ENCODE data around the gene PDE9A. TPM values are rescaled to one million over a fixed set of nuclear protein-coding genes. Genes with fewer than 3 reads are reported as not detected.

Gene PDE9A
- polyA plus RNA-seq, 2 of the 4 experiments (the other 2 are of a cell fraction) = 1.3 to 3.1 TPM

DNA sequence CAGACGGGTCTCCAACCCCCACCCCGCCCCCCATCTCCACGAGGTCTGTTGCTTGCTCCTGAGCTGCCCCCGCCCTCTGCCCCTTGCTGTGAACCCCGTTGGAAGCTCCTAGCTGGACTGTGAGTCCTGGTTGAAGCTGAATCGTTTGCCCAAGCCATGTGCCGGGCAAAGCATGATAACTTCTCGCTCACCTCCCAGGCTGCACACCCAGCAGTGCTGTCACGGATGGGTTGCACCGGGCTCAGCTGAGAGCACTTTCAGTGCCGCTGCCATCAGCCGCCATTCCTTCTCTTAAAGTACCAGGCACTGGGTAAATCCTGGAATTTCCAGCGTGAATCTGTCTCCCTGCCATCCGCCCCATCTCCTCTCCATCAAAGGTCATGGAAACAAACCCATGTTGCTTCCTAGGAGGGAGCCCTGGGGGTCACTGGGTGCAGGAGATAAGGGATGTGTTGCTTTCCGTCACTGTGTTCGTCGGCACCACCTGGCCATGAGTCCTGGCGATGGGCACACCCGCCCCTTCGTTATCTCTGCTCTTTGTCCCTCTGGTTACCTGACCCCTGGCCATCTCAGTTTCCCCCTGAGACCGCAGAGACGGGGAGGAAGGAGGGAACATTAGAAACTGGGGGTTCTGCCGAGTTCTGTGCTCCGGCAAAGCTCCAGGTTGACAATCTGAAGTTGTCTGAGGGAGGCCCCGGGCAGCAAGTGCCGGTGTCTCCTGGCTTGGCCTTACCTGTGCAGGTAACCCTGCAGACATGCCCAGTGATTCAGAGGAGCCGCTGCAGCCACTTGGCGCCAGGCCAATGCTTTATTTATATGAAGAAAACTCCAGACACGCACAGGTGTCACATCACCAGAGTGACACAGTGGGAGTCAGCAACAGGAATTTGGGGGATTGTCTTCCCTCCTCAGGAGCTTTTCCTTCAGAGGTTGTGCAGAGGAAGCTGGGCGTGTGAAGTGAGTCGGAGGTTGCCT lies 2.7 kb downstream of the PDE9A start (continued):
- TF ChIP-seq EHMT2 (IDR thresholded peaks at IDR 0.05; ENCODE audit: low read depth) (no peak), POLR2AphosphoS2 (conservative IDR thresholded peaks at IDR 0.05; ENCODE audit: low read length) (no peak), RNF2 (IDR thresholded peaks at IDR 0.05; ENCODE audit: borderline replicate concordance, low read depth) (no peak), HOXA7 (CRISPR knock-in tag; IDR thresholded peaks at IDR 0.05) (no peak), RFX5 (IDR thresholded peaks at IDR 0.05) (no peak)

DNA sequence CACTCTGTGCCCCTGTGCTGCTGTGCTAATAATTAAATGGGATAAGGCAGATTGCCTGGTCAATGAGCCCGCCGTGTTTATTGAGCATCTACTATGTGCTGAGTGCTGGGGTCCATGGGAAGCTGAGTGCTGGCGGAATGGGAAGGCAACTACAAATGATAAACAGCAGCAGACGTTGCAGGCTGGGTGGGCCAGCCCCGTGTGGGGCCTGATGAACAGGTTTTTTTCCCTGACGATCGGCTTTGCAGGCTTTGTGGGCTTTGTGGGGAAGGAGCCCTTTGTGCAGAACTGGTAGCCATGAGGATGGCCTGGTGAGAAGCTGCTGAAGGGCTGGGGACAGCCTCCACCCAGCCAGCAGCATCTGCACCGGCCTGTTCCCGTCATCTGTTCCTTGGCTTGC lies 3.5 kb downstream of the PDE9A start:
- CTCF ChIA-PET = no interaction called here

DNA sequence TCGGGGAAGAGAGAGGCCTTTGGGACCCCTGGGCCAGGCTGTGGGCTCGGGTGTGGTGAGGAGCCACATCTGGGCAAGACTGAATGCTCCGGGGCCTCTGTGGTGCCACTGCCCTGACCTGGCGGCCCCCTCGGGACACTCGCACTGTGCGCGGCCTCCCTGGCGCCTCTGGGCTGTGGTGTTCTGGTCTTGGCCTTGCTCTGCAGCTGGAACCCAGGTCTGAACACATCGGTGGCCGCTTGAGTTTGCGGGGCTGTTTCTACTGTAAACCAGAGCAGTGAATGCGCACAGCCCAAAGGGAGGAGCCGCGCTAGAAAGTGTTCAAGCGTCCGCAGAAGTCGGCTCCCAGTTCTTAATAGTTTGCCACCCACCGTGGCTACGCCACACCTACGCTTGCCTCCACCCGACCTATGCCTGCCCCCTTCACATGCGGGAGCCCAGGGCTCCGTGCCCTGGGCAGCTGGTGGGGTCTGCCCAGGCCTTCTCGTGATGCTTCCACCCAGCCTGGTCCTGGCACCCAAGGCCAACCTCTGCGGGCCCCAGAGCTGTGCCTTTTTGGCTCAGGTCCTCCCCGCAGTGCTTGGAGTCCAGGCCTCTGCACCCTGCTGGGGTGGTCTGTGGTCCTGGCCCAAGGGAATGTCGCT lies 4.4 kb downstream of the PDE9A start:
- POLR2A ChIA-PET = no interaction called here
- Histone ChIP-seq H3K4me2 (no peak overlapping the region), H3K4me3 (no peak overlapping the region), H3K4me1 (0 out of 3 replicates have a peak, but pooled peaks cover 3% of the 10 kb centered on the region), H3K9me3 (no peaks in the 10 kb centered on the region), H3K27ac (no peak overlapping the region)
- DNase-seq (ENCODE audit: low read depth in 1 of 2, low spot score in 1 of 2) (no peak), ATAC-seq (no peak), FAIRE-seq (no peak)
- CTCF ChIA-PET = interaction anchor here (0.8 kb wide), 1 partner anchor 57 kb away, joined by 3 read pairs; no protein-coding TSS in a partner anchor
- TF ChIP-seq SMC3 (IDR thresholded peaks at IDR 0.05) (no peak), RAD21 (conservative IDR thresholded peaks at IDR 0.05 in 1 of 2, IDR thresholded peaks at IDR 0.05 in 1 of 2) (no peak), TP53 (CRISPR knock-in tag; IDR thresholded peaks at IDR 0.05) (no peak), TFCP2L1 (CRISPR knock-in tag; IDR thresholded peaks at IDR 0.05) (no peak), POLR2A (IDR thresholded peaks at IDR 0.05; ENCODE audit: low read length) (no peak), BHLHE40 (IDR thresholded peaks at IDR 0.05; ENCODE audit: low read depth, low read length) (no peak), MAFK (IDR thresholded peaks at IDR 0.05; ENCODE audit: partially characterized antibody) (no peak), RFX5 (IDR thresholded peaks at IDR 0.05) (no peak), HOXA7 (CRISPR knock-in tag; IDR thresholded peaks at IDR 0.05) (no peak), FOXS1 (CRISPR knock-in tag; IDR thresholded peaks at IDR 0.05) (no peak), NFE2L2 (conservative IDR thresholded peaks at IDR 0.05; ENCODE audit: low read length) (no peak), RCOR1 (IDR thresholded peaks at IDR 0.05; ENCODE audit: low read depth, low read length) (no peak), RARB (CRISPR knock-in tag; IDR thresholded peaks at IDR 0.05) (no peak), ZSCAN20 (CRISPR knock-in tag; IDR thresholded peaks at IDR 0.05) (no peak)
- TF ChIP-seq, protein P1, sequence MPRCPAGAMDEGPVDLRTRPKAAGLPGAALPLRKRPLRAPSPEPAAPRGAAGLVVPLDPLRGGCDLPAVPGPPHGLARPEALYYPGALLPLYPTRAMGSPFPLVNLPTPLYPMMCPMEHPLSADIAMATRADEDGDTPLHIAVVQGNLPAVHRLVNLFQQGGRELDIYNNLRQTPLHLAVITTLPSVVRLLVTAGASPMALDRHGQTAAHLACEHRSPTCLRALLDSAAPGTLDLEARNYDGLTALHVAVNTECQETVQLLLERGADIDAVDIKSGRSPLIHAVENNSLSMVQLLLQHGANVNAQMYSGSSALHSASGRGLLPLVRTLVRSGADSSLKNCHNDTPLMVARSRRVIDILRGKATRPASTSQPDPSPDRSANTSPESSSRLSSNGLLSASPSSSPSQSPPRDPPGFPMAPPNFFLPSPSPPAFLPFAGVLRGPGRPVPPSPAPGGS (IDR thresholded peaks at IDR 0.05) = no peak
- TF ChIP-seq, protein P2, sequence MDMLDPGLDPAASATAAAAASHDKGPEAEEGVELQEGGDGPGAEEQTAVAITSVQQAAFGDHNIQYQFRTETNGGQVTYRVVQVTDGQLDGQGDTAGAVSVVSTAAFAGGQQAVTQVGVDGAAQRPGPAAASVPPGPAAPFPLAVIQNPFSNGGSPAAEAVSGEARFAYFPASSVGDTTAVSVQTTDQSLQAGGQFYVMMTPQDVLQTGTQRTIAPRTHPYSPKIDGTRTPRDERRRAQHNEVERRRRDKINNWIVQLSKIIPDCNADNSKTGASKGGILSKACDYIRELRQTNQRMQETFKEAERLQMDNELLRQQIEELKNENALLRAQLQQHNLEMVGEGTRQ (IDR thresholded peaks at IDR 0.05) = no peak
- TF ChIP-seq, protein P3, sequence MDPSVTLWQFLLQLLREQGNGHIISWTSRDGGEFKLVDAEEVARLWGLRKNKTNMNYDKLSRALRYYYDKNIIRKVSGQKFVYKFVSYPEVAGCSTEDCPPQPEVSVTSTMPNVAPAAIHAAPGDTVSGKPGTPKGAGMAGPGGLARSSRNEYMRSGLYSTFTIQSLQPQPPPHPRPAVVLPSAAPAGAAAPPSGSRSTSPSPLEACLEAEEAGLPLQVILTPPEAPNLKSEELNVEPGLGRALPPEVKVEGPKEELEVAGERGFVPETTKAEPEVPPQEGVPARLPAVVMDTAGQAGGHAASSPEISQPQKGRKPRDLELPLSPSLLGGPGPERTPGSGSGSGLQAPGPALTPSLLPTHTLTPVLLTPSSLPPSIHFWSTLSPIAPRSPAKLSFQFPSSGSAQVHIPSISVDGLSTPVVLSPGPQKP (IDR thresholded peaks at IDR 0.05; ENCODE audit: low read depth, low read length) = no peak
- TF ChIP-seq, protein P4, sequence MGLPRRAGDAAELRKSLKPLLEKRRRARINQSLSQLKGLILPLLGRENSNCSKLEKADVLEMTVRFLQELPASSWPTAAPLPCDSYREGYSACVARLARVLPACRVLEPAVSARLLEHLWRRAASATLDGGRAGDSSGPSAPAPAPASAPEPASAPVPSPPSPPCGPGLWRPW (IDR thresholded peaks at IDR 0.05) = no peak
- 90% methylated on average over 20 of the region's 28 CpGs for WGBS (ENCODE audit: missing lambda C conversion rate)

More for the DNA sequence above, 3.5 kb downstream of the PDE9A start:
- Histone ChIP-seq H3K4me3 (no peak overlapping the region), H3K4me2 (no peak overlapping the region), H3K9me3 (no peaks in the 10 kb centered on the region), H3K4me1 (0 out of 3 replicates have a peak, but pooled peaks cover 3% of the 10 kb centered on the region), H3K27ac (no peak overlapping the region)
- POLR2A ChIA-PET = no interaction called here
- 93% methylated on average over 8 of the region's 9 CpGs for WGBS (ENCODE audit: missing lambda C conversion rate)
- no peak for DNase-seq (ENCODE audit: low read depth in 1 of 2, low spot score in 1 of 2)
- no peak for FAIRE-seq
- TF ChIP-seq RNF2 (IDR thresholded peaks at IDR 0.05; ENCODE audit: borderline replicate concordance, low read depth) = no peak
- no peak for TF ChIP-seq EP300 (IDR thresholded peaks at IDR 0.05)
- no peak for TF ChIP-seq TFCP2L1 (CRISPR knock-in tag; IDR thresholded peaks at IDR 0.05)
- no peak for TF ChIP-seq FOXS1 (CRISPR knock-in tag; IDR thresholded peaks at IDR 0.05)
- TF ChIP-seq ZC3H11A (IDR thresholded peaks at IDR 0.05) = no peak
- TF ChIP-seq, protein P5, sequence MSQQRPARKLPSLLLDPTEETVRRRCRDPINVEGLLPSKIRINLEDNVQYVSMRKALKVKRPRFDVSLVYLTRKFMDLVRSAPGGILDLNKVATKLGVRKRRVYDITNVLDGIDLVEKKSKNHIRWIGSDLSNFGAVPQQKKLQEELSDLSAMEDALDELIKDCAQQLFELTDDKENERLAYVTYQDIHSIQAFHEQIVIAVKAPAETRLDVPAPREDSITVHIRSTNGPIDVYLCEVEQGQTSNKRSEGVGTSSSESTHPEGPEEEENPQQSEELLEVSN (IDR thresholded peaks at IDR 0.05; ENCODE audit: borderline replicate concordance, low read depth) = no peak
- ATAC-seq = no peak

Measured in A549 (cell line).